ENCODE measurements around the gene TOB1. TPM values are rescaled to one million over a fixed set of nuclear protein-coding genes. Genes with fewer than 3 reads are reported as not detected.

The TOB1 gene
- total and polyA plus RNA-seq, 9 of the 15 experiments (the other 6 are each of a cell fraction or from before 2014, with no cell fraction given), result 4.8 to 63.7 (median 13.2) TPM

GRCh38 chr17:50832267-50832863 lies 33.8 kb downstream of the TOB1 start (continued):
- TF ChIP-seq NR2C1 (IDR thresholded peaks at IDR 0.05) (peak; percentile 80), NR2C1 (tag; IDR thresholded peaks at IDR 0.05) (peak; percentile 80), CC2D1A (IDR thresholded peaks at IDR 0.05) (no peak), GTF2A2 (tag; IDR thresholded peaks at IDR 0.05) (no peak), ZBTB2 (IDR thresholded peaks at IDR 0.05) (no peak), PATZ1 (CRISPR knock-in tag; IDR thresholded peaks at IDR 0.05; ENCODE audit: borderline replicate concordance) (no peak), PCBP2 (IDR thresholded peaks at IDR 0.05; ENCODE audit: low read depth, low read length, poor library complexity, severe bottlenecking) (no peak), ZBTB9 (CRISPR knock-in tag; IDR thresholded peaks at IDR 0.05) (no peak), ESRRA (IDR thresholded peaks at IDR 0.05; ENCODE audit: borderline replicate concordance, low read depth) (0 out of 2 replicates have a peak, but pooled peaks have one; percentile 22), CREB3 (tag; conservative IDR thresholded peaks at IDR 0.05; ENCODE audit: low read depth) (no peak), ZNF766 (CRISPR knock-in tag; conservative IDR thresholded peaks at IDR 0.05) (no peak), MAX (CRISPR knock-in tag; IDR thresholded peaks at IDR 0.05) (no peak), ZNF76 (CRISPR knock-in tag; IDR thresholded peaks at IDR 0.05; ENCODE audit: borderline replicate concordance) (no peak), NFXL1 (CRISPR knock-in tag; IDR thresholded peaks at IDR 0.05) (no peak), ZNF655 (CRISPR knock-in tag; IDR thresholded peaks at IDR 0.05) (no peak)

Data from K562 (cell line).